HG03469 (cell line): Measurements from ENCODE around the gene VPS9D1.

Experiments used
- ATAC-seq: cut with Tn5 transposase; IDR thresholded peaks from one replicate; pipeline ENCODE4 v1.9.1; 2021; ENCODE audit warnings: mild to moderate bottlenecking, moderate library complexity, moderate number of reproducible peaks; ENCODE audit not compliant: unreplicated experiment

The VPS9D1 gene

DNA sequence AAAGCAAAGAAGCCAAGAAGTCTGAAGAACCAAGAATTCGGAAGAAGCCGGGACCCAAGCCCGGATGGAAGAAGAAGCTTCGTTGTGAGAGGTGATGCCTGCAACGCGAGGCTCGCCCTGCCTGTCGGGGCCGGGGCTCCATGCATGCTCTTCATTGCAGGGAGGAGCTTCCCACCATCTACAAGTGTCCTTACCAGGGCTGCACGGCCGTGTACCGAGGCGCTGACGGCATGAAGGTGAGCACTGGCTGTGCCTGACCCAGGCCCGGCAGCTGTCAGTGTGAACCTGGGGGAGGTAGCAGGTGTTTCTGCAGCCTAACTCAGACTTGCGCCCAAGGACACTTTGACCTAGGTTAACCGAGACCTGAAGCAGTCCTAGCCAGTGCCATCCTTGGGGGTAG is 12.6 kb upstream of the VPS9D1 start:
- ATAC-seq: no peak

DNA sequence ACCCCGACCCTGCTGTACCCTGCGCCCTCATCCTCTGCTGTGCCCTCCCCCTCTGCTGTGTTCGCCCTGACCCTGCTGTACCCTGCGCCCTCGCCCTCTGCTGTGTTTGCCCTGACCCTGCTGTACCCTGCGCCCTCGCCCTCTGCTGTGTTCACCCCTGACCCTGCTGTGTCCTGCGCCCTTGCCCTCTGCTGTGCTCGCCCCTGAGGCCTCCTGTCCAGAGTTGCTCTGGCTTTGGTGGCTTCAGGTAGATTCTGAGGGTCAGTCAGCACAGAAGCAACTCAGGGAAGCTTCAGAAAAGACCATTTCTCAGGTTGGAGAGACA is 12.2 kb upstream of the VPS9D1 start:
- ATAC-seq: no peak

DNA sequence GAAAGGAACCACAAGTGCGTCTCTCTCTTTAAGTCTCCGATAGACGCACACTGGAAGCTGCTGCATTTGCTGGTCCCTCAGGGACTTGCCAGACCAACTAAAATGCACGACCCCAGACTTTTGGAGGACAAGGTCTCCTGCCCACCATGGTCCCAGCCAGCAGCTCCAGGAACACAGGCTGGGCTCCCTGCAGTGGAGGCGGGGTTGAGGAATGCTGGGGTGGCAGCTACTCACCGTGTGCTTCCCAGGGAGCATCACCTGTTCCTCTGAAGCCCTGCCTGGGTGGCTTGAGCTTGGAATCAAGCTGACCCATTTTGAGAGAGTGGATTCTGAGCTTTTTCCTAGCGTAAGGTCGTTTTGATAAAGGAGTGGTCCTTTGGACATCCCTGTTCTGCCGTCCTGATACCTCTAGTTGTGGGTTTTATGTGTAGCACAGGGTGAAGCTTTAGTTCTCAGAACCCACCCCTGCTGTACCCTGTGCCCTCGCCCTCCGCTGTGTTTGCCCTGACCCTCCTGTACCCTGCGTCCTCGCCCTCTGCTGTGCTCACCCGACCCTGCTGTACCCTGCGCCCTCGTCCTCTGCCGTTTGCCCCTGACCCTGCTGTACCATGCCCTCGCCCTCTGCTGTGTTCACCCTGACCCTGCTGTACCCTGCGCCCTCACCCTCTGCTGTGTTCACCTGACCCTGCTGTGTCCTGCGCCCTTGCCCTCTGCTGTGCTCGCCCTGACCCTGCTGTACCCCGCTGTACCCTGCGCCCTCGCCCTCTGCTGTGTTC is 11.6 kb upstream of the VPS9D1 start:
- ATAC-seq: no peak

DNA sequence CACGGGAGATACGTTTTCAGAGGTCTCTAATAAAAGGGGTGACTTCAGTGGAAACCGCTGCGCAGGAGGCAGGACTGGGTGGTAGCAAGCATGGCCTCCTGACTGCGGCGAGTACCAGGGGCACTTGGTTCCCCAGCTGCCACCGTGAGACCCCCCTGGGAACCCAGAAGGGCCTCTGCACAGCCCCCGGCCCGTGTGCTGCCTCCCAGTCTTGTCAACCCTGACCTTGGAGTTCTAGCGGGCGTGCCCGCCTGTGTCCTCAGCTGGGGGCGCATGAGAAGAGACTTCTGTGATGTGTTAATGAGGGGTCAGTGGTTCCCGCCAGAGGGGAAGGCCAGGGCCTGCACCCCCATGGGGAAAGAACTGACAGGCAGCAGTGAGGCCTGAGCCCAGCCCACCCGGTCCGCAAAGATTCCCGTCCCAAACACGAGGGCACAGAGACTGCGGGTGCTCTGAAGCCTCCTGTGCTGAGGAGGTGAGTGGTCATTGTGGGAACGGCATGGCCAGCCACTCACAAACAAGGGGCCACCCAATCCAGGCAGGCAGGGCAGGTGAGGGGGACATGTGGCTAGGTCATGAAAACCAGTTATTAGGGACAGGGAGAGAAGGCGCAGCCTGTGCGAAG is 10.0 kb upstream of the VPS9D1 start:
- ATAC-seq: no peak

DNA sequence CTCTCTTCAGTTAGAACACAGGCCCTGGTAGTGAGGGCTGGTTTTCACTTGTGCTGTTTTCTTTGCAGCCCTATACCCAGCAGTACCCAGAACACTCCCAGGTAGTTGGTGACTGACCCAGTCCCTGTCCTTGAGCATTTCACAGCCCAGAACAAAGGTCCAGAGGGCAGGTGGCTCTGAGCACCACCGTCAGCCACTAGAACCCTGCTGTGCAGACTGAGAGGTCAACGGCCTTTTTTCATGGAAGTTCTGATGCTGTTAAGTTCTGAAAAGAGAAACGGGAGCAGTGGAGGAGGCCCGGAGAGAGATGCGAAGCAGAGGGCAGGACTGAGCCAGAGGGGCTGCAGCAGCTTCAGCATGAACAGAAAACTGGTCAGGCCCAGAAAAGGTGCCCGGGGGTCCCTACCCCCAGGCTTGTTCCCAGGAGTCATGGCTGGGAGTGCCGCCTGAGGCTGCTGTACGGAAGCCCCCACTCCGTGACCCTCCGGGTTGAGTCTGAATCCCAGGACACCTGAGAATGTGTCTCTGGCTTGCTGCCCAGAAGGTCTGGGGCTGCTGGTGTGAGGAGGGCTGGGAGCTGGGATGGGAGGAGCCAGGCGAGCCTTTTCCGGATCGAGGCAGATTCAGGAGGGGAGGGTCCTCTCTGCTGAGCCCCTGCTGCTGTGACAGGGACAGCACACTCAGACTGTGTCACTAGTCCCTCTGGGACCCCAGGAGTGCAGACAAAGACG is 9.3 kb upstream of the VPS9D1 start:
- no peak for ATAC-seq

DNA sequence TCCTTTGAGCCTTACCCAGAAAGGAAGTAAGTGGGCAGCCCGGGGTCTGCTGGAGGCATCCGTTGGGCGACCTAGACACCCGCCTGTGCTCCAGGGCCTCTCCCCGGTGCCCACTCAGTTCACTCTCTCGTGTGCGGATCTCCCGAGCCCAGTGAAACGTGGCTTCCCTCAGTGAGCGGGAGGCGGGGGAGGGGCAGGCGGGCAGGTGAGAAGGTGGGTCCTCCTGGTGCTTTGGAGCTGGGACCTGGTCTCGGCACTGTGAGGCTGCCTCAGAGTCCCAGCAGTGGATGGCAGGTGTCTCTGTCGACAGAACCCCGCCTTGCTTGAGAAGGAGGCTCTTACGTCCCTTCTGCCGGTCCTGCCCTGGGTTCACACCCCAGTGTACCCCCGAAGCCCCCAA is 8.6 kb upstream of the VPS9D1 start:
- no peak for ATAC-seq

DNA sequence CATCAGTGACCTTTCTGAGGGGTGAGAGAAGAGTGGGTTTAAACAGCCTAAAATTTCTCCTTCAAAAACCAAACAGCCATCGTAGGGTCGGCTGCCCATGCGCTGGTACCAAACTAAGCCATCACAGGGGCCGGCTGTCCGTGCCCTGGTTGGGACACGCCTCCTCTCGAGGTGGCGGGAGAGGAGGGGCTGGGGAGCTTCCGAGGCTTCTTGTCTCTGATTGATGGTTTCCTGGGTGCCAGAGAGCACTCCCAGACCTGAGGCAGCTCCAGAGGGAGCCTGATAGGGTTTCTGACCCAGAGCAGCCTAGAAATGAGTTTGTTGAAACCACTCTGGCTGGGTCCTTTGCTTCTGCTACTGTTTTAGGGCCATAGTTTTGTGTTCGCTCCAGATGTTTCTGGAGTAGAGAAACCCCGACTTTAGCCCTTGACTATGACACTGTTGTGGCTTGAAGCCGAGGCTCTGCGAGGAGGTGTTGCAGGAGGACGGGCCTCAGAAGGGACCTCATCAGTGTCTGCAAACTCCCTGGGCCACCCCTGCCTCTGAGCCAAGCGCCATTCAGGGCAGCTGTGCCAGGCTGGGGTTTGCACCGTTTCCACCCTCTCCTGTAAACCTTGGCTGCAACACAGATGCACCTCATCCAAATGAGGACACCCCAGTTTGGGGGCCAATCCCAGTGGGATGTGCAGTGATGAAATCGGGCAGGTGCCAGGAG is 6.9 kb upstream of the VPS9D1 start:
- ATAC-seq: no peak

DNA sequence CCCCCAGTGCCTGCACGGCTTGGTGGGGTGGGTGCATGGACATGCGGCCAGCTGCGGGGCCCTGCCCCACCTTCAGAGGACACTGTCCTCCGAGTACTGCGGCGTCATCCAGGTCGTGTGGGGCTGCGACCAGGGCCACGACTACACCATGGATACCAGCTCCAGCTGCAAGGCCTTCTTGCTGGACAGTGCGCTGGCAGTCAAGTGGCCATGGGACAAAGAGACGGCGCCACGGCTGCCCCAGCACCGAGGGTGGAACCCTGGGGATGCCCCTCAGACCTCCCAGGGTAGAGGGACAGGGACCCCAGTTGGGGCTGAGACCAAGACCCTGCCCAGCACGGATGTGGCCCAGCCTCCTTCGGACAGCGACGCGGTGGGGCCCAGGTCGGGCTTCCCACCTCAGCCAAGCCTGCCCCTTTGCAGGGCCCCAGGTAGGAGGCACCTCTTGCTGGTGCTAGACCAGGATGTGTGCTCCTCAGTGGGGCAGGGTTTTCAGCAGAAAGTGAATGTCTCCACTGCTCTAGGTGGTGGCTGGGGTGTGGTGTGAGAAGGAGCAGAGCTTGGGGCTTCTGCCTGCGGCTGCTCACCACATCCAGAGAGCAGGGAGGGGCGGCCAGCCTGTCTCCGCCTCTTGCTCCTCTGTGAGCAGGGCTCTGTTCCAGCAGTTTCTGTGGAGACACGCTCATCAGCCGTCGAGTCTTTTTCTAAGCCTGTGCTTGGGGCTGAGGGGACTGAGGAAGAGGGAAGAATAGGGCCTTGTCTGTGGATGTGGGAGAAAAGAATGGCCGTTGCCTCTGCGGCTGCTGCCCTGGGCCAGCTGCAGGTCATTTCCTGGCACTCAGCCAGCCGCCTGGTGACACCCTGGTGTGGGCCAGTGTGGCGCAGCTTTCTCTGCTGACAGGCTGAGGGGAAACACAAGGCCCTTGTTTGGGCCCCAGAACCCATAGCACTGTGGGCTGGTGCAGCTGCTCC is 2.9 kb upstream of the VPS9D1 start:
- ATAC-seq: no peak

DNA sequence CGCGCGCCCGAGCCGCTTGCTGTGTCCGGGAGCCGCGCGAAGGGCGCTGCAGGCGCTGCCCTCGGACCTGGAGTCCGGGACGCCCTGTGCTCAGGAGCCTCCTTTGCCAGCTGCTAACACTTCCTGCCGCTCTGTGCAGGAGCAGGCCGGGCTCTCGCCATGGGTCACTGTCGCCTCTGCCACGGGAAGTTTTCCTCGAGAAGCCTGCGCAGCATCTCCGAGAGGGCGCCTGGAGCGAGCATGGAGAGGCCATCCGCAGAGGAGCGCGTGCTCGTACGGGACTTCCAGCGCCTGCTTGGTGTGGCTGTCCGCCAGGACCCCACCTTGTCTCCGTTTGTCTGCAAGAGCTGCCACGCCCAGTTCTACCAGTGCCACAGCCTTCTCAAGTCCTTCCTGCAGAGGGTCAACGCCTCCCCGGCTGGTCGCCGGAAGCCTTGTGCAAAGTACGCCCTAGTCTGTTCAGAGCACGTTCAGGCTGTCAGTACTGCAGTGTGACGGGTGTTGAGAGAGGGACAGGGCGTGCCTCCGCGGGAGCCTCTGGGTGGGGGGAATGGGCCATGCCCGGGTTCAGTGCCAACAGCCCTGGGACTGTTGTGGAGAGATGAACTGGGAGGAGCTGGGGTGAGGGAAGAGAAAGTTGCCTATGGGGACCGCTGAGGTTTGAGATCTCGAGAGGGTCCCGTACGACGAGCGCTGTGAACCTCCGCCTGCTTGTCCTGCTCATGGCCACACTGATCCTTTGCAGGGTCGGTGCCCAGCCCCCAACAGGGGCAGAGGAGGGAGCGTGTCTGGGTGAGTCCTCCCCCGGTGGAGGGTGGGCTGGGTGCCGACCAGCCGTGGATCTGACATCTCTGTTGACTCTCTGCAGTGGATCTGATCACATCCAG is 1.9 kb upstream of the VPS9D1 start:
- no peak for ATAC-seq

DNA sequence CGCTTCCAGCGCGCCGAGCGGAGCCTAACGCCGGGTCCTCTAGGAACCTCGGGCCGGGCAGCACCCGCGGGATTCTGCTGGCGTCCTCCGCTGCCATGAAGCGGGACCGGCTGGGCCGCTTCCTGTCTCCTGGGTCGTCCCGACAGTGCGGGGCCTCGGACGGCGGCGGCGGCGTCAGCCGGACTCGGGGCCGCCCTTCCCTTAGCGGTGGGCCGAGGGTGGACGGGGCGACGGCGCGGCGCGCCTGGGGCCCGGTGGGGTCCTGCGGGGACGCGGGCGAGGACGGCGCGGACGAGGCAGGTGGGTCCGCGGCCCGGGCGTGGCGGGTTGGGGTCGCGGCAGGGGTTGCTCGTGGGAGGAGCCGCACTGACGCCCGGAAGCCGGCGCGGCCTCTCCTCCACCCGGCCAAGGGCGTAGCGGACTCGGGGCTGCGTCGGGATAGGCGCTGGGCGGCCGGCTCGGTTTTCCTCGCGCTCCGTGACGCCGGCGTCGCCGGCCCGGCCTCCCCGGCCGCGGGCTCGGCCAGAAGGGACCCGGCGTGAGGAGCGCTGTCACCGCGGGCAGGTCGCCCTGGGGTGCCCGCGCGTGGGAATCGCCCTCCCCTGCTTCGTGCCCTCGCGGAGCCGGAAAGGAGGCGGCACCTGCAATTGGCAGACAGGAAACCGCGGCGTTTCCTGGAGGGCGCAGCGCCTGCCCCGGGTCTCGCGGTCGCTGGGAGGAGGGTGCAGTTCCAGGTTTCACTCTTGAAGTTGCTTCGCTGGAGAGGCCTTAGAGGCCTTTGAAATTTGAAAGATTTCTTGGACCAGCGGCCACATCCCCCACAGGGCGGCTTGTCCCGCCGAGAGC is 1.1 kb upstream of the VPS9D1 start:
- no peak for ATAC-seq

DNA sequence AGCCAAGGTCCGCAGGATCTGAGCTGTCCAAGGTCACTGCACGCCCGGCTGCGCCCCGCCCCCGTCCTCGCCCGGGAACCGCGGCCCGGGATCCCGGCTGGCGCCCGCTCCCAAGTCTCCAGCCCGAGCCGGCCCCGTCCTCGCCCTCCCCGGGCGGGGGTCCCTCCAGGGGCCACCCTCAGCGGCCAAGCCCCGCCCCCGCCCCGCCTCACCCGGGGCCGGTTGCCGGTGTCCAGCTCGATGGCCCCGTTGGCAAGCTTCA is 216 bp downstream of the VPS9D1 start:
- no peak for ATAC-seq

DNA sequence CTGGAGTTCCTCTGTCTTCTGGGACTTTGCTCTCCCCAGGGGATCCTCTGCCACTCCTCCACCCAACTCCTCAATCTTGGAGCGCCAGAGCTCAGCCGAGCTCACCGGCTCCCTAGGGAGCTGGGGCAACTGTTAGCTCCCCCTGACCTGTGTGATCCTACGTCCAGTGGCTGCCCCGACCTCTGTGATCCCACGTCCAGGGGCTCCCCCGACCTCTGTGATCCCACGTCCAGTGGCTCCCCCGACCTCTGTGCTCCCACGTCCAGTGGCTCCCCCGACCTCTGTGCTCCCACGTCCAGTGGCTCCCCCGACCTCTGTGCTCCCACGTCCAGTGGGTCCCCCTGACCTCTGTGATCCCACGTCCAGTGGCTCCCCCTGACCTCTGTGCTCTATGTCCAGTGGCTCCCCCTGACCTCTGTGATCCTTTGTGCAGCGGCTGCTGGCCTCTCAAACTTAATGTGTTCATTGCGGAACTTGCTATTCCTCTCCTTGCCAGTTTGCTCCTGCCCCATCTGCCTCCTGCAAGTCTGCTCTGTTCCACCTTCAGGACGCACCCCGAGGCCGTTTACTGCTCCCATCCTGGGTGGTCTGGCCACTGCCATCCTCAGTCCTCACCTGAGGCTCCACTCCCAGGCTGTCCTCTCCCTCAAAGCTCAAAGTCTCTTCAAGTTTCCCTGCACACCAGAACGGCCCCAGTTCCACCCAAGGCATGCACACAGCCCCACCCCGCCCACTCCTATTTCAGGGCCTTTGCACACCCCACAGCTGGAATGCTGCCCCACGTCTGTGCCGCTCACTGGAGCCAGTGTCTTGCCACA is 2.8 kb downstream of the VPS9D1 start:
- no peak for ATAC-seq

DNA sequence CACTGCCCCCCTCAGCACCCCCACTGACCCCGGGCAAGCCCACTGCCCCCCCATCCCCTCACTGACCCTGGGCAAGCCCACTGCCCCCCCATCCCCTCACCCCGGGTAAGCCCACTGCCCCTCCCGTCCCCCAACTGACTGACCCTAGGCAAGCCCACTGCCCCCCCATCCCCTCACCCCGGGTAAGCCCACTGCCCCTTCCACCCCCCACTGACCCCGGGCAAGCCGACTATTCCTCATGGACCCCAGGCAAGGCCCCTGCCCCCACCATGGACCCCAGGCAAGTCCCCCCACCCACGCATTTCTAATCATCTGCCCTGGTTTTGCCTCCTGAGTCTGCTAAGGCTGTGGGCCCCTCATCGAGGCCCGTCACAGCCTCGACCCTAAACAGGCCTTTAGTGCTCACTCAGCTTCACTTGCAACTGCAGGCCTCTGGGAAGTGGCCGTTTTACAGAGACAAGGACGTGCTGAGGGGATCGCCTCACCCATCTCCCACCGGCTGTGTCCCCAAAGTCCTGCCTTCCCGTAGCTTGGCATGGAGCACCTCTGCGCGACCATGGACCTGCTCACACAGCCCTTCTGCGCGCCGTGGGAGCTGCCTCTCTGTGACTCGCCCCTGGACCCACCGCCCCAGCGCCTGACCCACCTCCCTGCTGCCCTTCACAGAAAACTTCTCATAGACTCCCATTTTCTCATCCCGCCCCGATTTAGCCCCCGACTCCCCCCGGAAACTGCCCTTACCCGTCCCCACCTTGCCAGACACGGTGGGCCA is 3.6 kb downstream of the VPS9D1 start:
- no peak for ATAC-seq

DNA sequence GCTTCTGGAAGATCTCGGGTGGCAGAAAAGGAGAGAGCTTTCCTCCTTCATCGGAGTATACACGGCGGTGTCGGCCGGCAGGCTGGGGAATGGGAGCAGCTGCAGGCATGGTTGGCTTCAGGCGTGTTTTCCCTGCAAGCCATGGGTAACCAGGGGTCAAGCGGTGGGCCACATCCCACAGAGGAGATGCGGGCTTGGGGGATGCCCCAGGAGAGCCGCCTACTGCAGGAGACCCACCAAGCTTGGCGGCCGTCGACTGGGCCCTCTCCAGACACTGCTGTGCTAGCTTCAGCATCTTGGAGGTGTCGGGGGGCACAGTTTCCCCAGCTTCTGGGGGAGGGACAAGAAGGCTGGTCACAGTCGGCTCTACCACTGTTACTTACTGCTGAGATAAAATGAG is 4.2 kb downstream of the VPS9D1 start:
- no peak for ATAC-seq

DNA sequence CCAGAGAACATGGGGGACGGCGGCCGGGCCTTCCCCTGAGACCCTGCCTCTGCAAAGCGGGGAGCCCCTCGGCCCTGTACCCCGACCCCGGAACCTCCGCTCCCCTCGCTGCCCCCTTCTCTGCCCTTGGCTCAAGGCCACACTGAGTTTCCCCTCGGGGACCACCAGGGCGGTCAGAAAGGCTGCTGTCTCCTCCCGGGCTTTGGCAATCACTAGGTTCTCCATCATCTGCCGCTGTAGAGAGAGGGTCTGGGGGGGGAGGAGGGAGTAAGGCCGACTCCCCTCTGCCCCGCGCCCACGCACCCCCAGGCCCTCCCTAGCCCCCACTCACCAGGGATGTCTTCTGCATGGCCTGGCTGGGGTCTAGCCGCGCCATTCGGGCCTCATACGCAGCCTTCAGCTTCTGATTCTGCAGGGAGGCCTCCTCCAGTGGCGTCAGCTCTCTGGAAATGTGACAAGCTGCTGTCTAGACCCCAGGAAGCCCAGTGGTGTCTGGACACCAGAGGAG is 8.4 kb downstream of the VPS9D1 start:
- ATAC-seq: no peak

DNA sequence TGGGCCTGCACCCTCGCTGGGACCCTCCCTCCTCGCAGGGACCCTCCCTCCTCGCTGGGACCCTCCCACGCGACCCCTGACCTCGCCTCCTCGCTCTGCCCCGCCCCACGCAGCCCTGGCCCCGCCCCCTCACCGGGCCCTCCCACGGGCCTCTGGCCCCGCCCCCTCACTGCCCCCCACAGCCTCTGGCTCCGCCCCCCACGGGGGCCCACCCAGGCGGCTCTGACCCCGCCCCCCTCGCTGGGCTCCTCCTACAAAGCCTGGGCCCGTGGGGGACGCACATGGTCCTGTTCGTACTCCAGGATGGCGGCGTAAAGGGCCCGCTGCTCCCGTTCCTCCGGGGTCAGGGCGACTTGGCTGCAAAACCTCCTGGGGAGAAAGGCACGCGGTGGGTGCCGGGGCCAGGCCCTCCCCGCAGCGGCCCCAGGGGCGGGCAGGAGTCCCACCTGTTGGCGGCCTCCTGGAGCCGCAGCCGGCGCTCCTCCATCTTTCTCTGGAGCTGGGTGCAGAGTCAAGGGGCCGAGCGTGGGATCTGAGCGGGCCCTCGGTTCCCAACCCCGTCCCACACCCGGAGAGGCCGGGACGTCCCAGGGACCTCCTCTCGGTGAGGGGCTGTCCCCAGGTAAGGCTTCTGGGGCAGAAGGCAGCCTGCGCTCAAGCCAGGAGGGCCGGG is 9.0 kb downstream of the VPS9D1 start:
- no peak for ATAC-seq
